Measurements from ENCODE around the gene FAM124B.

Gene FAM124B, protein sequence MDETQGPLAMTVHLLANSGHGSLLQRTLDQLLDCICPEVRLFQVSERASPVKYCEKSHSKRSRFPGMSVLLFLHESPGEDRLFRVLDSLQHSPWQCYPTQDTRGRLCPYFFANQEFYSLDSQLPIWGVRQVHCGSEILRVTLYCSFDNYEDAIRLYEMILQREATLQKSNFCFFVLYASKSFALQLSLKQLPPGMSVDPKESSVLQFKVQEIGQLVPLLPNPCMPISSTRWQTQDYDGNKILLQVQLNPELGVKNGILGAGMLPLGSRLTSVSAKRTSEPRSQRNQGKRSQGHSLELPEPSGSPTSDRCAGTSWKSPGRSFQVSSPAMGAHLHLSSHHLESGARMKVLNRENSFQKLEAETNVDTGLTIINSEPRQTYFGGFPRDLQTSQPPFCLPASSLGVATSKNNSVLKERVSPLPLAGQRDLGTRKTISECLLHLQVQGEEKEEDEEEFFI

DNA sequence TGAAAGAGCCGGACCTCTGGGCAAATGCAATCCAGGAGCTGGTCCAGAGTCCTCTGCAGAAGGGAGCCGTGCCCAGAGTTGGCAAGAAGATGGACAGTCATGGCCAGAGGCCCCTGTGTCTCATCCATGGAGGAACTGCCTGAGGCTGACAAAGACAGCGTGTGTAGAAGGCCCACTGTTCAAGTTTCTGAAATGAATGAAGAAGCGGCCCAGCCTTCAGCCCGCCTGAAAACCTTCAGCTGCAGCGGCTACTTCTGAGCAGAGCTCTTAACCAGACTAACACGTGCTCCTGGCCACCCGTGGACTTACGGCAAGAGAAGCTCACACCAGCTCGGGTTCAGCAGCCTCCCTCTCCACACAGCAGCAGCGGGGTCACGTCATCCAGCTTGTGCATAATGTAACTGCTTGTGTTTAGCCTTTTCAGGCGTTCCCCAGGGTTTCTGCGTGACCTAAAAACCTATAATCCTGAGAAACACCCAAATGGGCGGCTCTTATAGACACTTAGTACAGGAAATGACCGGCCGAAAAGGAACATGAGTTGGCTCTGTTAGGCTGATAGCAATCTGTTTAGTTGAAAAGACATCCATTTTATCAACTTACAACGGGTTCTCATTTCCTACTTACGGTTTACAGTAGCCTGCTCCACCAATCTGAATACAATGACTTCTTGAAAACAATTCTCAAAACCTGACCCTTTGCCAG is at the start of gene FAM124B:
Gene FAM124B (minus strand): TSS at position 467 of the 702 bp plus-strand sequence. CDS start 339 bp downstream, at position 128.
- DNase-seq: peak; percentile 17

DNA sequence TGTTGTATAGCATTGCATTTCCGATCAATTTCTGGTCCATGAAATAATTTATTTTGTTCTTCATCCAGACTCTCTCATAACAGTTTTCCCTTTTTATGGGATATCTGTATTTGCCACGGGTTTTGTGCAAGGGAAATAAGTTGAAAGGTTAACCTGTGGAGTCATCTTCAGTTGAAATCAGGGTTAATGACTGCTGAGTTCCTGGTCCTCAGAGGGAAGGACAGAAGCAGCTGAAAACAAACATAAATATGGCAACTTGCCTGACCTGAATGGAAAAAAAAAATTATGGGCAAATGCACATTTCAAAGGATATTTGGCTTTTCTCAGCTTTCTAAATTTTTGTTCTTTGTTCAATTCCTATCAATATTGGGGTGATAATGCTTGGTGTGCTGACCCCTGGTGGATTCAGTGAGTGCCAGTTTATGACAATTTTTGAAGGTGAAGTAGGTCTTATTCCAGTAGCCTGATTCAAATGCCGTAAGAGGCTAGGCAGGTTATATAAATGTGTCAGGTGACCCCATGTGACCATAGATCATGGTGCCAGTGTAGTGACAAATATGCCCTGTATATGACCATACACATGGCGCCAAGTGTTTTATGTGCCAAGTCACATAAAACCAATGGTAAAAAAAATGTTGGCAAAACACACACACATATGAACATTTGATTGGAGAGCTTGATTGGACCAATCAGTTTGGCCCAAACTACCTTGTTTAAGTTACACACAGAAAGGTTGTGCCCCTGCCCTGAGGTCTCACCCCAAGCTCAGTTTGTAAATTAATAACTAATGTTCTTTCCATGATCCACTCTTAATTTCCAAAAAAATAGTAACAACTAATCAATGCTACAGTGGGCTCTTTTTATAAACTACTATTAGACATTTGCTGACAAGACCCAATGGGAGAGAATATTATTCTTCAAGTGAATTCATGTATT is 47.6 kb upstream of the FAM124B start:
- no peak for DNase-seq

DNA sequence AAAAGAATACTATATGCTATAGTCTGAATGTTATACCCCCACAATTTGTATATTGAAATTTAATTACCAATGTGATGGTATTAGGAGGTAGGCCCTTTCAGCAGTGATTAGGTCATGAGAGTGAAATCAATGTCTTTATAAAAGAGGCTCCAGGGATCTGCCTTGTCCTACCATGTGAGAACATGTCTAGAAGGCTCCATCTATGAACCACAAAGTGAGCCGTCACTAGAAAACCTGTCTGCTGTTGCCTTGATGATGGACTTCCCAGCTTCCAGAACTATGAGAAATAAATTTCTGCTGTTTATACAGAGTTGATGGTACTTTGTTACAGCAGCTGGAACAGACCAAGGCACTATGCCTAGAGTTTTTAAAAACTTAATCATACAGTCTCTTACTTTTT is 46.3 kb upstream of the FAM124B start:
- DNase-seq: no peak

DNA sequence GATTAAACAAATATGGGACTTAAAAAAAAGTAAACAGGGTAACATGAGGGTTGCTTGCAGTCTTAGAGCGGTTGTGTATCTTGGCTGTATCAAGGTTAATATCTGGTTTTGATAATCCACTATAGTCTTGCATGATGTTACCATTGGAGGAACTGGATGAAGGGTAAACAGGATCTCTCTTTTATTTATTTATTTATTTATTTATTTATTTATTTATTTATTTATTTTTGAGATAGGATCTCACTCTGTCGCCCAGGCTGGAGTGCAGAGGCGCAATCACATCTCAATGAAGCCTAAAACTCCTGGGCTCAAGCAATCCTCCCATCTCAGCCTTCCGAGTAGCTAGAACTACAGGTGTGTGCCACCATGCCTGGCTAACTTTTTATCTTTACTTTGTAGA is 42.9 kb upstream of the FAM124B start:
- DNase-seq: no peak

DNA sequence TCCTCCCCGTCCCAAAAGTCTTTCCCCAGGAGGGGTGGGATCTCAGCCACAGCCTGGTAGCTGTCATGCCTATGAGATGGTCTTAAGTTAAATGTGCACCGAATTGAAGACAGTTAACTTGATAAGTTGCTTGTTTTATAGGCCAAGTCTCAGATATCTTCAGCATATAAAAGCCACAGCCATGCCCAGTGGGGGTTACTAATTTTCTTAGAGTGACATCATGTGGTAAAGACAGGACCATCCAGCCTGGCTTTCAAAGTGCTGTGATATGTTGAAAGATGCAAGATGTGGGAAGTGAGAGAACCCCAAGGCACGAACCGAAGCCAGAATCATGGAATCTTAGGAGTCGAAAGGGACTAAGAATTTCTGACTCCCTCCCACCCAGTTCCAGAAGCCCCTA is 42.1 kb upstream of the FAM124B start:
- no peak for DNase-seq

DNA sequence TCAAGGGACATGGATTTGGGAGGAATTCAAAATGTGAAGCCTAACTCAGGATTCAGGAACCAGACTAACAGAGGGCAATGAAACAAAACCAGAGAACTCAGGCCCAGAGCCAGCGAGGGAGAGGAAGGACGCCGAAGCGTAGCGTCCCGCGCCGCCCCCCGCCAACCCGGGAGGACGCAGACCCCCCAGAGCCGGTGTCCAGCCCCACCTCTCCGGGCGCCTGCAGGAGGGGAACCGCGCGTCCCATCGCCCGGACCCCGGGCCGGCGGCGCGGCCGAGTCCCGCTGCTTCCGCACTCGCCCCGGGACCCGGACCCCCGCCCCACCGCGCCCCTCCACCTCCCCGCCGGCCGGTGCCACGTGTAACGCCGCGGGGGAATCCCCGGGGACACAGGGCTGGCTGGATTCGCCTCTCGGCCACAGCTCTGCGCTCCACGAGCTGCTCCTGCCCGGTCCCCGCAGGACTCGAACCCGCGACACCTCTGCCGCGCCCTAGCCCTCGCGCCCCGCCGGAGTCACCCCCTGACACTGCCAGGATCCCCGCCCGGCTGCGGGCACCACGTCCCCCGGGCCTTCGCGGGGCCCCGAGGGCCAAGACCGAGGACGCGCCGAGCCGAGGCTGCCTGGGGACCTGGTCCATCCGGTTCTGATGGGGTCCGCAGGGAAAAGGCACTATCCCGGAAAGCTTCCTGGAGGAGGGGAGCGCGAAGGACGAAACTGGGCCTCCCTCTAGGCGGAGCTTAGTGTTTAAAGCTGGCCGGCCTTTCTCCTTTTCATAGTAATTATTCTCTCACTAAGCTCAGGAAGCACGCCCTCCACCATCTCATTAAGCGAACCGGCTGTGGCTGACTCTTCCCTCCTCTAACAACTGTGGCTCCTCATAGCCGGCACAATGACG is 40.4 kb upstream of the FAM124B start:
- no peak for DNase-seq

DNA sequence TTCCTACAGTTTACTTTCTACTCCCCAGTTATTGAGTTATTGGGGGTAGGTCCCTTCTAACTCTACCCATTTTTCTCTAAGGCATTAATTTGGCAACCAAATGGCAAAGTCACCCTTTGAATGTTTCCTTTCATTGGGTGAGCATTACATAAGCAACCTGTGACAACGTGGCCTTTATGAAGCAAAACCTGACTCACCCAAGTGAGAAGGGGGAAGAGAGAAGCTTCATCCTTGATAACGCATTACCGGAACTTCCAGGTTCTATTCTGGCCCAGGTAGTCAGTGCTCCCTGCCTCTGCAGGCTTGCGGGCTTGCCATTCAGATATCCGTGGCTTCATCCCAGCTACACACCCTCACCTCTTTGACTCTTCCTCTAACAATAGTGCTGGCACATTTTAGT is 39.1 kb upstream of the FAM124B start:
- no peak for DNase-seq

DNA sequence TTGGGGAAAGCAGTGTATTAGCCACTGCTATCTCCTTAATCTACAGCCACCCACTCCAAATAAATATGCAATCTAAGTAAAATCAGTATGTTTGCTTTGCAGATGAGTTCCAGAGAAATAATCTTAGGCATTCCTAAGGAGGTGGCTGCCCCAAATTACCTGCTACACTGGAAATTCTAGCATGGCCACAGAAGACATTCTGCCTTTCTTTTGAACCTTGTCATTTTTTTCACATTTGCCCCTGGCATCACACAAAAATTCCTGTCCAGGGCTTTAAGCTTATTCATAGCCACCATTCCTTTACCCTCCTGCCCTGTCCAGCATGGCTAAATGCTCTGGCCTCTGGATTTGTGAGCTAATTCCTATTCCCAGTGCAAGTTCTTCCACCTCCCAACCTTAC is 36.8 kb upstream of the FAM124B start:
- DNase-seq: no peak

DNA sequence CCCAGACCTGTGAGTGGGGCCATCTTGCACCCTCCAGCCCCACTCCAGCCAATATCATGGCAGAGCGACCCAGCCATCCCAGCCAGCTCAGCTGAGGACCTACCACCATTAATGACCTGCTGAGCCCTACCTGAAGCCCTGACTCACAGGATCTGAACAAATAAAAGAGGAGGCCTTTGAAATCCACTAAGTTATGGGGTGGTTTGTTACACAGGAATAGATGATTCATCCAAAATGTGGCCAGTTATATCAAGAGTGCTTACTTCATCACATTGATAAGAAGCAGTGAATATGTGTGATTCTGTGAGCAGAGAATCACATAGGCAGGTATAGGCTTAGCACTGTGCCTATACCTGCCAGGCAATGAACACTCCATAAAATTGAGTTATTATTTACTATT is 34.7 kb upstream of the FAM124B start:
- no peak for DNase-seq

DNA sequence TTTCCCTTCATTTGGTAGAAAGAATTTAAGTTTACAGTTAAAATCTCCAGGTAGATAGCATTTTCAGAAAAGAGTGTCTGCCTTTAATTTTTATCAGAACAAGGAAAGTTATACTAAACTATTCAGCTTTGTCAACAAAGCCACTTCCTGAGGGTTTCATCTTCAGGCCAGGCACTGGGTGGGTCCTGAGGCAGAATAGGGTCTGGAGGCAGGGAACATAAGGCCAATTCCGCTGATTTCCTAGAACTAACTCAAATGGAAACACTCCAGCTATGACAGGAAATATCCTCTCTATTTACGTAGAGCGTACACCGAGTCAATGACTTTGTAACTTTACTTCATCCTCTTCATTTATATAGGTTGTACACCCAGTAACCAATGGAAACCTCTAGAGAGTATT is 32.7 kb upstream of the FAM124B start:
- DNase-seq: no peak

DNA sequence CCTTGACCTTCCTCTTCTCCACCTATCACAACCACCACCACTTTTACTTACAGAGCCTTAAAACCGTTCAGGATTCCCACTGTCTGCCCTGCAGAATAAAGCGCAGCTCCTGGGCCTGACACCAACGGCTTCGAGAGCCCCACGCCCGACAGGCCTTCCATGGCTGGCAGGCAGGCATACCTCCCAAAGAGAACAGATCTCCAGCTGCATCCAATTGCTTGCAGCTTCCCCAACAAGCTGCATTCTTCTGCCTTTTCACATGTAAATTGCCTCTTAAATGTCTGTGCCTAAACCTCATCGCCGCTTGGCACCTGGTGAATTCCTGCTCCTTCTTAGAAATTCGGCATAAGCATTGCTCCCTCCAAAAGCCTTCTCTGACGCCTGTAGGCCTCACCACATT is 31.5 kb upstream of the FAM124B start:
- no peak for DNase-seq

DNA sequence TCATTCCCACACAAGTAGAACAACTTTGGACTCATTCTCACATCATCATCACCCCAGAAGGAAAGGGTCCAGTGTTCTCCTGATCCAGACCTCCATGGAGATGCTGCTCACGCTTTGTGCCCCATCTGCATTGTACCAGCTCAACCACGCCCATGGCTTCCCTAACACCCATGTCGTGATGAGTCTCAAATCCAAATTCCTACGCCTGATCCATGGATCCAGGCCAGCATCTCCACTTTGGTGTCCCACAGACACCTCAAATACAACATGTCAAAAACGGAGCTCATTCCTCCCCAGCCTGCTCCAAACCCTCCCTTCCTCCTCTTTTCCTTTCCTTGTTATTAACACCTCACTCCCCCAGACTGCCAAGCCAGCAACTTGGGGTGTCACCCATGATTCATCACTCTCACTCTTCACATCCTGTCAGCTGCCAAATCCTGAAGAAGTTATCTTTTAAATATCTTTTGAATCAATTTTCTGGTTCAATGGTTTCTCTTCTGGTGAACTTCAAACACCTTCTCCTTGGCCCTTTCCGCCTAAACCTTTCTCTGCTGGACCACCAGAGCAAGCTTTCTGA is 30.2 kb upstream of the FAM124B start:
- no peak for DNase-seq

DNA sequence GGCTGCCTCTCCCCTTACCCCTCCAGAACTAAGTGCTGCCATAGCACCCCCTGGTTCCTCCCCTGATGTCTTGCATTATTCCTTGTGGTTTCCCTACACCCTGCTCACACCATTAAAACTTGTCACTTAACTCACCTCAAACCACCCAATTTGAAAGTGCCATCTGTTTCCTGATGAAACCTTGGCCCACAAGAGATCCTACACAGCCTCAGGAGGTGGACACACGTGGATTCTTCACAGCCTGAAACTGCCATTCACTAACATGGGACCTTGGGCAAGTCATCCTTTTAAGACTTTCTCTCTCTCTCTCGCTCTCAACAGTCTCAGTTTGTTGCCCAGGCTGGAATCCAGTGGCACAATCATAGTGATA is 27.5 kb upstream of the FAM124B start:
- no peak for DNase-seq

DNA sequence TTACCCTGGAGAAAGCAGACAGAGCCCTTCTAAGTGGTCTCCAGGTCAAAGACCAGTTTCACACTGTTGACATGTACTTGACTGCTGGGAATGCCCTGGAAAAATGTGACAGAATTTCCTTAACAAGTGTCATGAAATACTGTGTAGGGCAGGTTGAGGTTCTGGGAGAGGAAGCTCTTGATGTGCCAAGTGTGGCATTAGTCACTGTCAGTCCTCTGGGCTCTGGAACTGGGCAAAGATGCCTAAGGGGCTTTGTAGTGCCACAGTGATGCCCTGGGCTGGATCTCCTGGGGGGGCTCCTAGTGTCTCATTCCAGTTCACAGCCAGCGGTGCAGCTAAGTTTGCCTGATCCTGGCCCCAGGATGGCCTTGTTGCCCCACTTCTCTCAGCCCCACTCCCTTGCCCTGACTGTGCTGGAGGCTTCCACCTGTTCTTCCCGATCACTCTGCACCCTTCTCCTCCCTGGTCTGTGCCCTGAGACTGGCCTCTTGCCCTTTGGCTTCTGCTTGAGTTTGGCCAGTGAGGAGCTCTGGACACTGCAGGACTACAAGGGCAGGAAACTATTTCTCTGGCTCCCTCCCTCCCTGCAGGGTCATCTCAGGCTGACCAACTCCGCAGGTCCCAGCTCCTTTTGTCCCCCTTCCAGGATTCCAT is 27.0 kb upstream of the FAM124B start:
- no peak for DNase-seq

DNA sequence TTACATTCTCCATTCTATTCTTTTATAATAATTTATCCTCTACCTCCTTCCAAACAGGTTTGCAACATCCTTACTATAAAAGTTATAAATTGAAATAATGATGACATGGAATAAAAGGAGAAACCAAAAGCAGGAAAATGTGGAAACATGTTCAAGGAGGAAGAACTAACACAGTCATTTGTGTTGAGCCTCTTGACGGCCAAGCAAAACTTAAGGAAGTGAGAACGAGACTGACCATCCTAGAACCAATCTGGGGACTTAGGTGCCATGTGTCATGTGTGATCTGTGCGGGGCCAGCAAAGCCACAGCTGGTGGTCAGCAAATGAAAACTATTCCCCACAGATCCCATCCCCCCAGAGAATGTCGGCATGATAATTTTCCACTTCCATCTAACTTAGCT is 25.6 kb upstream of the FAM124B start:
- DNase-seq: no peak

DNA sequence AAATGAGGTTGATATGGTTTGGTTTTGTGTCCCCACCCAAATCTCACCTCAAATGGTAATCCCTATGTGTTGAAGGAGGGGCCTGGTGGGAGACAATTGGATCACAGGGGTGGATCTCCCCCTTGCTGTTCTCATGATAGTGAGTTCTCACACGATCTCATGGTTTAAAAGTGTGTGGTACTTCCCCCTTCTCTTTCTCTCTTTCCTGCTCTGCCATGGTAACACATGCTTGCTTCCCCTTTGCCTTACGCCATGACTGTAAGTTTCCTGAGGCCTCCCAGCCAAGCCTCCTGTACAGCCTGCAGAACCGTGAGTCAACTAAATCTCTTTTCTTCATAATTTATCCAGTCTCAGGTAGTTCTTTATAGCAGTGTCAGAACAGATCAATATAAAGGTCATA is 24.7 kb upstream of the FAM124B start:
- no peak for DNase-seq

DNA sequence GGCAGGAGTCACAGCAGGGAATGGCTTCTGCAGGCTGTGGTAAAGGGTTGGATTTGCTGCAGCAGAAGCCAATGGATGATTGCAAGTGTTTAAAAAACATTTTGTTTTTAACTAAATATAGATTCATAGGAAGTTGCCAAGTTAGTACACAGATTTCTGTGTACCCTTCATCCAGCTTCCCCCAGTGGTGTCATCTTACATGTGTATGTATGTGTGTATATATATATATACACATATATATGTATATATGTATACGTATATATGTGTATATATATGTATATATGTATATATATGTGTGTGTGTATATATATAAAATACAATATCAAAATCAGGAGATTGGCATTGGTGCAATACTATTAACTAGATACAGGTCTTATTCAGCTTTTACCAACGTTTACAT is 19.2 kb upstream of the FAM124B start:
- no peak for DNase-seq

DNA sequence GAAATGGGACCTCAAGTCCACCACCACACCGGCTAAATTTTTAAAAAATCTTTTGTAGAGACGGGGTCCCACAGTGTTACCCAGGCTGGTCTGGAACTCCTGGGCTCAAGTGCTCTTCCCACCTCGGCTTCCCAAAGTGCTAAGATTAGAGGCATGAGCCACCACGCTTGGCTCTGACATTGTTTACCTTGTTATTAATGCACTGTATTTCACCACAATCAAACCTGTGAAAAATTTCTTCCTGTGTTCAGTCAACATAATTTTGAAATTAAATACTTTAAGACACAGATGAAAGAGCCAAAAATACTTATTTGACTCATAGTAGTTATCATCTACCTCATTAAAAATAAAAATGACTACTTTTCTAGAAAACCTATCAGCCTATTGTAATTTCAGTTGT is 16.0 kb upstream of the FAM124B start:
- no peak for DNase-seq

DNA sequence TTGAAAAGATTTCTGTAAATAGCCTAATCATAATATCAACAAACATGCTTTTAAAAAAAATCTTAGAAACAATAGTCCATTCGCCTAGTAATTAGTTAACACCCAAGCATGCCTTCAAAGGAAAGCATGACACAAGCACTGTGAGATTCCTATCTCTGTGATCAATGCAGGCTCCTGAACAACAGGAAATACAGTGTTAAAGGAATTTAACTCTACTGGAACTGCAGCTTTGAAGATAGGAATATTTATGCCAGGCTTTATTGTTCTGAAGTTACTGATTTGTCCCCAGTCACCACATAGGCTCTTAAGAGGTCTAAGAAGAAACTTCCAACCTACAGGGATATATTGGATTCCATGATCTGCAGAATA is 15.4 kb upstream of the FAM124B start:
- no peak for DNase-seq

DNA sequence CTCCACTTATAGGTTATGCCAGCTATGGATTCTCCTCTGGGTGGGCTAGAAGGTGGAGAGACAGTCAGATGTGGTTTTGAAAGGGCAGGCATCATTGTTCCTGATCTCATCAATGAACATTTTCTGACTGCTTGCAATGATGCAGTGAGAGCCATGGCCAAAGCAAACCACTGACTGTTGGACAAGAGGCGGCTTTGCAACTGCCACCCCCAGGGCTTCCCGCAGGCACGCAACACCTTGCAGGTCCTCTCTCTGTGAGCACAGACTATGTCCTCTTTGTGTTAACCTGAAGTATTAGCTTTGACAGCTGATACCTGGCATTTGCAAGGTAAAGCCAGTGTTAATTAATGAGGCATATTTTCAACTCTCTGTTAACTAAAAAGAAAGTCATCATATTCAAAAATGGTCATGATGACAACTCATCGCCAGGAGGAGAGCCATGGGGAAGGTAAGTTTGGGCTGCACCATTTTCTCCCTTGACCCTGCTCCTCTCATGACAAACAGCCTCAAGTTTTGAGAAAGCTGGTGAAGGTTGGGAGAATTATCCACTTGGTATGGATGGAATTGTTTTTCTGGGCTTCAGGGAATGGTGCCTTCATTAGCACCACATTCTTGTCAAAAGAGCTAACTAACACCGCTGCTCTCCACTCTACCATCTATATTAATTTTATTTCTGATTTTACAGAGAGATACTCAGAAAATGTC is 14.9 kb upstream of the FAM124B start:
- no peak for DNase-seq

DNA sequence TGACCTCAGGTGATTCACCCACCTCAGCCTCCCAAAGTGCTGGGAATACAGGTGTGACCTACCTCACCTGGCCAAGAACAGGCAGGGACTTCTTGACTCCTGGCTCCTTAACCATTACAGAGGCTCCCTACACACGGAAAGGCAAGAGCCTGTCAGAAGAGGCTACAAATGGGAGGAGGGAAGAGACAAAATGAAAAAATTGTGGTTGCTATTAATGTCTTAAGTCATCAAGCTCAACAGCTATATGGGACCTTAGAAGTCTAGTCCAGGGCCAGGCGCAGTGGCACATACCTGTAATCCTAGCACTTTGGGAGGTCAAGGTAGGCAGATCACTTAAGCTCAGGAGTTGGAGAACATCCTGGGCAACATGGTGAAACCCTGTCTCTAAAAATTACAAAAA is 11.5 kb upstream of the FAM124B start:
- DNase-seq: no peak
